ENCODE measurements around the gene RALA. TPM values are rescaled to one million over a fixed set of nuclear protein-coding genes. Genes with fewer than 3 reads are reported as not detected.

Gene RALA
- total and polyA plus RNA-seq, 2 of the 13 experiments (the other 11 are each of a cell fraction or from before 2014, with no cell fraction given) = 11.8 to 19.5 TPM

DNA sequence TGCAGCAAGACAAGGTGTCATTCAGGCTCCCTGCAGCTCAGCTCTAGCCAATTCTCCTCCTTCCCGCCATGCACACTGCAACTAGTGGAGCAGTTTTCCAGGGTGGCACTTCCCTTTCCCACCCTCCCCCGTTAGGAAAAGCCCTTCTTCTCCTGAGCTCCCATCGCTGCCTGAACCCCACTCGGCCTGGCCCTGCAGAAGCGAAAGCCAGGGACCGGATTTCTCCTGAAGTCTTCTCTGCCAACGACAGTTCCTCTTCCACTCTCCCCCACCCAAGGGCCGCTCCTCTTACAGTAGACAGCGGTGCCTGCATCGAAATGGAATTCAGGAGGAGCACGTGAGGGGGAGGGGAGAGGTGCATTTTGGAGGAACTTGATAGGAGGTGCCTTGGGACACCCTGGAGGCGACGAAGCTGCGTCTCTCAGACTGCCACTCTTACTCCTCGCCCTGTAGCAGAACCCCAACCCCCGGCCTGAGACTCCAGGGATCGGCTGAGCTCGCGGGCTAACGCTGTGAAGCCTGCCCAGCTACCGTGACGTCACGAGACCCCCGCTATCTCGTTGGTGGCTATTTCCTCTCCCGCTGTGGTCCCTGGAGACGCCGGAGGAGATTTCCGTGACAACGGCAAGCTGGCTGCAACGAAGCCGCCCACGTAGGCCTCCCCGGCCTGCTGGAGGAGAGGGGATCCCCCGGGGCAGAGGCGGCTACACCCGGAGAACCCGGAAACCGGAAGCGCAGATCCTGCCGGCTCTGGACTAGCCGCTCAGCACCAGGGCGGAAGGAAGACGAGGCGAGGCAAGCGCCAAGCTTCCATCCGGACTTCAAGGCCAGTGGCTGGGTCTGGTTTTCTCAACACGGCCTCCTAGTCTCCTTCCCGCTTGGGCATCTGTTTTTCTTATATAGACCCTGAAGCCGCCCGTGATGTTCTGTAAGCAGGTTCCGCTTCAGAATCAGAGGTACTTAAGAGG is 109.7 kb downstream of the RALA start (continued):
- TF ChIP-seq, protein P1, sequence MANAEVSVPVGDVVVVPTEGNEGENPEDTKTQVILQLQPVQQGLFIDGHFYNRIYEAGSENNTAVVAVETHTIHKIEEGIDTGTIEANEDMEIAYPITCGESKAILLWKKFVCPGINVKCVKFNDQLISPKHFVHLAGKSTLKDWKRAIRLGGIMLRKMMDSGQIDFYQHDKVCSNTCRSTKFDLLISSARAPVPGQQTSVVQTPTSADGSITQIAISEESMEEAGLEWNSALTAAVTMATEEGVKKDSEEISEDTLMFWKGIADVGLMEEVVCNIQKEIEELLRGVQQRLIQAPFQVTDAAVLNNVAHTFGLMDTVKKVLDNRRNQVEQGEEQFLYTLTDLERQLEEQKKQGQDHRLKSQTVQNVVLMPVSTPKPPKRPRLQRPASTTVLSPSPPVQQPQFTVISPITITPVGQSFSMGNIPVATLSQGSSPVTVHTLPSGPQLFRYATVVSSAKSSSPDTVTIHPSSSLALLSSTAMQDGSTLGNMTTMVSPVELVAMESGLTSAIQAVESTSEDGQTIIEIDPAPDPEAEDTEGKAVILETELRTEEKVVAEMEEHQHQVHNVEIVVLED (CRISPR knock-in tag; IDR thresholded peaks at IDR 0.05; ENCODE audit: borderline replicate concordance) = 0 out of 2 replicates have a peak, but pooled peaks have one; percentile 38
- TF ChIP-seq RFXANK (CRISPR knock-in tag; IDR thresholded peaks at IDR 0.05) = peak; percentile 100
- TF ChIP-seq BCL6 (CRISPR knock-in tag; IDR thresholded peaks at IDR 0.05) = no peak
- TF ChIP-seq ISL2 (CRISPR knock-in tag; IDR thresholded peaks at IDR 0.05) = no peak
- TF ChIP-seq, protein P2, sequence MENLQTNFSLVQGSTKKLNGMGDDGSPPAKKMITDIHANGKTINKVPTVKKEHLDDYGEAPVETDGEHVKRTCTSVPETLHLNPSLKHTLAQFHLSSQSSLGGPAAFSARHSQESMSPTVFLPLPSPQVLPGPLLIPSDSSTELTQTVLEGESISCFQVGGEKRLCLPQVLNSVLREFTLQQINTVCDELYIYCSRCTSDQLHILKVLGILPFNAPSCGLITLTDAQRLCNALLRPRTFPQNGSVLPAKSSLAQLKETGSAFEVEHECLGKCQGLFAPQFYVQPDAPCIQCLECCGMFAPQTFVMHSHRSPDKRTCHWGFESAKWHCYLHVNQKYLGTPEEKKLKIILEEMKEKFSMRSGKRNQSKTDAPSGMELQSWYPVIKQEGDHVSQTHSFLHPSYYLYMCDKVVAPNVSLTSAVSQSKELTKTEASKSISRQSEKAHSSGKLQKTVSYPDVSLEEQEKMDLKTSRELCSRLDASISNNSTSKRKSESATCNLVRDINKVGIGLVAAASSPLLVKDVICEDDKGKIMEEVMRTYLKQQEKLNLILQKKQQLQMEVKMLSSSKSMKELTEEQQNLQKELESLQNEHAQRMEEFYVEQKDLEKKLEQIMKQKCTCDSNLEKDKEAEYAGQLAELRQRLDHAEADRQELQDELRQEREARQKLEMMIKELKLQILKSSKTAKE (CRISPR knock-in tag; IDR thresholded peaks at IDR 0.05; ENCODE audit: borderline replicate concordance) = no peak
- TF ChIP-seq TBL1XR1 (IDR thresholded peaks at IDR 0.05; ENCODE audit: borderline replicate concordance, low read length, partially characterized antibody) = no peak
- TF ChIP-seq ZNF713 (CRISPR knock-in tag; IDR thresholded peaks at IDR 0.05) = no peak
- TF ChIP-seq SP140L (CRISPR knock-in tag; IDR thresholded peaks at IDR 0.05; ENCODE audit: borderline replicate concordance) = no peak
- TF ChIP-seq, protein P3, sequence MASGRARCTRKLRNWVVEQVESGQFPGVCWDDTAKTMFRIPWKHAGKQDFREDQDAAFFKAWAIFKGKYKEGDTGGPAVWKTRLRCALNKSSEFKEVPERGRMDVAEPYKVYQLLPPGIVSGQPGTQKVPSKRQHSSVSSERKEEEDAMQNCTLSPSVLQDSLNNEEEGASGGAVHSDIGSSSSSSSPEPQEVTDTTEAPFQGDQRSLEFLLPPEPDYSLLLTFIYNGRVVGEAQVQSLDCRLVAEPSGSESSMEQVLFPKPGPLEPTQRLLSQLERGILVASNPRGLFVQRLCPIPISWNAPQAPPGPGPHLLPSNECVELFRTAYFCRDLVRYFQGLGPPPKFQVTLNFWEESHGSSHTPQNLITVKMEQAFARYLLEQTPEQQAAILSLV (CRISPR knock-in tag; IDR thresholded peaks at IDR 0.05; ENCODE audit: borderline replicate concordance) = no peak
- no peak for TF ChIP-seq SP1 (IDR thresholded peaks at IDR 0.05)
- no peak for TF ChIP-seq SP1 (CRISPR knock-in tag; IDR thresholded peaks at IDR 0.05)
- no peak for TF ChIP-seq PAF1 (CRISPR knock-in tag; IDR thresholded peaks at IDR 0.05)
- TF ChIP-seq HNRNPH1 (optimal IDR thresholded peaks at IDR 0.05; ENCODE audit: low read depth, low read length) = no peak
- no peak for TF ChIP-seq ATM (IDR thresholded peaks at IDR 0.05; ENCODE audit: borderline replicate concordance)
- no peak for TF ChIP-seq ZMYM2 (CRISPR knock-in tag; IDR thresholded peaks at IDR 0.05)
- TF ChIP-seq ZFY (CRISPR knock-in tag; IDR thresholded peaks at IDR 0.05) = peak; percentile 67; the same call in 1 of the 2 replicates
- no peak for TF ChIP-seq ZNF101 (CRISPR knock-in tag; IDR thresholded peaks at IDR 0.05; ENCODE audit: borderline replicate concordance, low read depth)
- TF ChIP-seq, protein P4, sequence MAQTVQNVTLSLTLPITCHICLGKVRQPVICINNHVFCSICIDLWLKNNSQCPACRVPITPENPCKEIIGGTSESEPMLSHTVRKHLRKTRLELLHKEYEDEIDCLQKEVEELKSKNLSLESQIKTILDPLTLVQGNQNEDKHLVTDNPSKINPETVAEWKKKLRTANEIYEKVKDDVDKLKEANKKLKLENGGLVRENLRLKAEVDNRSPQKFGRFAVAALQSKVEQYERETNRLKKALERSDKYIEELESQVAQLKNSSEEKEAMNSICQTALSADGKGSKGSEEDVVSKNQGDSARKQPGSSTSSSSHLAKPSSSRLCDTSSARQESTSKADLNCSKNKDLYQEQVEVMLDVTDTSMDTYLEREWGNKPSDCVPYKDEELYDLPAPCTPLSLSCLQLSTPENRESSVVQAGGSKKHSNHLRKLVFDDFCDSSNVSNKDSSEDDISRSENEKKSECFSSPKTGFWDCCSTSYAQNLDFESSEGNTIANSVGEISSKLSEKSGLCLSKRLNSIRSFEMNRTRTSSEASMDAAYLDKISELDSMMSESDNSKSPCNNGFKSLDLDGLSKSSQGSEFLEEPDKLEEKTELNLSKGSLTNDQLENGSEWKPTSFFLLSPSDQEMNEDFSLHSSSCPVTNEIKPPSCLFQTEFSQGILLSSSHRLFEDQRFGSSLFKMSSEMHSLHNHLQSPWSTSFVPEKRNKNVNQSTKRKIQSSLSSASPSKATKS (CRISPR knock-in tag; IDR thresholded peaks at IDR 0.05) = no peak
- TF ChIP-seq, protein P5, sequence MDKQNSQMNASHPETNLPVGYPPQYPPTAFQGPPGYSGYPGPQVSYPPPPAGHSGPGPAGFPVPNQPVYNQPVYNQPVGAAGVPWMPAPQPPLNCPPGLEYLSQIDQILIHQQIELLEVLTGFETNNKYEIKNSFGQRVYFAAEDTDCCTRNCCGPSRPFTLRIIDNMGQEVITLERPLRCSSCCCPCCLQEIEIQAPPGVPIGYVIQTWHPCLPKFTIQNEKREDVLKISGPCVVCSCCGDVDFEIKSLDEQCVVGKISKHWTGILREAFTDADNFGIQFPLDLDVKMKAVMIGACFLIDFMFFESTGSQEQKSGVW (CRISPR knock-in tag; IDR thresholded peaks at IDR 0.05; ENCODE audit: borderline replicate concordance) = no peak
- TF ChIP-seq TGIF2 (CRISPR knock-in tag; IDR thresholded peaks at IDR 0.05) = no peak
- TF ChIP-seq SMYD3 (CRISPR knock-in tag; IDR thresholded peaks at IDR 0.05) = no peak
